GM19328 (cell line): Measurements from ENCODE around the gene CD44.
A peak's percentile ranks its signal among the peaks of the same experiment; 100 is the strongest.

ENCODE experiments used
- ATAC-seq: cut with Tn5 transposase; IDR thresholded peaks from one replicate; pipeline ENCODE4 v1.9.1; 2021; ENCODE audit warnings: mild to moderate bottlenecking, moderate library complexity; ENCODE audit not compliant: unreplicated experiment

CD44 gene

DNA sequence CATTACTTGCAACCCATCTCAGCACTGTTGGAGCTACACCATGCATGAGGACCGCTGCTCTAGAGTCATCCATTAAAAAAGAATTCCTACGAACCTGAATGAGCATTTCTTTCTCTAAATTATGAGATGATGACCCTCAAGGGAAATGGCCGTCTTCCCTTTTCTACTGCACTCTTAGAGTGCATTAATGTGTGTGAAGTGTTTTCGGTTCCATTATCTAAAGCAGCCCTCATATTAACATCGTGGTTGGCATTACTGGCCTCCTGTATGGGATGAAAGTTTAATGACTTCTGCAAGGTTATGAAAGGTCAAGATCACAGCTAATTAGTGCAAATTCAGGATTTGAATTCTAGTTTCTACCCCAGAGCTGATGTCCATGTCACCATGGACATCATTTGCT, 16.7 kb downstream of the CD44 start:
- no peak for ATAC-seq

DNA sequence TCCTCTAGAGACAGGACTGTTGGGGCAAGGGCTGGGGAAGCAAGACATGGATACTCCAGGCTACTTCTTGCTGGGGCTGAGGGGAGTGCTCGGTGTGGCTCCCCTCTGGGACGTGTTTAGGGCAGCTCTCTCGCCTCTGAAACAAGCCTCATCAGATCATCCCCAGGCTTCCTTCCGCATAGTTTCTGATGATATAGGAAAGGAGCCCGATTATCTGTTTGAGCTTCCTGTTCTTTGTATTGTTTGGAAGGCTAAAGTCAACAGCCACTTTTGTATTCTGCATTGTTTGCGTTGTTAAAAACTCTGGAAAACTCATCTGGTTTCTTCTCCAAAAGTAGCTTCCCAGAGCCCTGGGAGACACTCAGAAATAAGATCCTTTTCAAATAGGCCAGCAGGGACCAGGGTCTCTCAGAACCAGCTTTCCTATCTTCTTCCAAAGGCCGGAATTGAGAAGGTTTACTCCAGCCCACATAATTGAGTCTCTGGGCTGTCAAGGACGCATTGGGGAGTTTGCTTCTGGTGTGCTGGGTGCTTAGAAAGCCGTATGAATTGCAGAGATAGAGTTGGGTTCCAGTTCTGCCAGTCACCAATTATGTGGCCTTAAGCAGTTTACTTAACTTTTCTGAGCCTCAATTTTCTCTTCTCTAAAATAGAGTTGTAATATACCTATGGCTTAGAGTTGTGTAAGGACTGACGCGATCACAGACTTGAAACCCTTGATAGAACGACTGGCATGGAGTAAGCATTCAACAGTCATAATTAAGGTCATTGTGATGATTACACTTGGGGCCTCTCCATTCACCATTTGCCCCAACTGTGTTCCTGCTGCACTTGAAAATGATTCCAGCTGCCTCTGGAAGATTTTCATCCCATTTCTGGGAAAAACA, 19.1 kb downstream of the CD44 start:
- no peak for ATAC-seq

DNA sequence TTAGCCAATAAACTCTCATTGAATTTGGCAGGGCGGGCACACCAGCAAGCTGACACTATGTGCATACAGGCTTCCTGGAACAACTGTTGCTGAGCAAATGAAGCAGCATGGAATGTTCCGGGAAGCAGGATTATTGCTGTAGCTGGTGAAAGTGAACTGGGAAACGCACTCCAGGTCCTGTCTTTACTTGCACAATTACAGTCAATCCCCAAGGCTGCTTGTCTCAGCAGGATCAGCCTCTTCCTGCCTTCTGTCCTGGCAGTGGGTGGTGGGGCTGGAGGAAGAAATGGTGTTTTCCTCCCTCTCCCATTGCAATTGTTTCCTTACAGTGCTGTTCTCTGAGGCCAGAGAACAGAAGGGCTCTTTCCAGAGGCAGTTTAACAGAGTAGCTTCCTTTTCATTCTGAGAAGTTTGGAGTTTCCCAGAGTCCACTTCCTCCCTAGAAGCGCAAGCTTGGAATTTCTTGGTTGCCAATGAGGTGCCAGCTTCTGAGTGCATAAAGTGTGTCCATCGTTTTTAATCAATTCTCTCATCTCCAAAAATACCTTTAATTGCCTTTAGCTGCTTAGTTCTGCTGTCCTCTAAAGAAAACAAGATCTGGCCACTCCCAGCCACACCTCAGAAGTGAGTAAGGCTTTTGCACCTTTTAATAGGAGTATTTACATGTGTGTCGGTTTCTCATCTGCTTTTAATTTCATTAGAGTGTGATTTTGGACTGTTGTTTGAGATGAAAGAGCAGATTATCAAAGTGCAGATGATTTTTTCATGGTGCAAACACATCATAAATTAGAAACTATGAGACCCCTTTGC, 19.9 kb downstream of the CD44 start:
- ATAC-seq: no peak

DNA sequence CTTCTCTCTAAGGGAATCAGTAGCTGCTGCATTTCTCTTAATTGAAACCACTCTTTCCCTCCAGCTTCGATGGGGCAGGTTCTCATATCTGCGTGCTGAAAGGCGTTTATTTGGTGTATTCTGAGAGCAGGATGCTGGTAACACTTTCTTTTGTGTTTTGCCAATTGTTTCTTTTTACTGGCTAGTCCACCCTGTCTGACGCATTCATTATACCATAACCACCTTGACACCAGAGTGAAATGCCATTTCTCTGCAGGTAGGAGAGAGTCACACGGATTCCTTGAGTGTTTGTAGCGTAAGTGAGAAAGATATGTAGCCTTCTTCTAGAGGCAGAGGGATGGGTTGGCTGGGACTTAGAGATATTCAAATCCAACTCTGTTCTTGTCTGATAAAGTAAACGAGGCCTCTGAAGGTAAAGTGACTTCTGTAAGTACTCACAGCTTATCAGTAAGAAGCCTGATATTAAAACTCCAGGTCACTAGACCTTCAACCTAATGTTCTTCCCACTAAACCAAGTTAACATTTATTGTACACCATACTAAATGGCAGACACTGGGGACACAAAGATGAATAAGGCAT, 21.4 kb downstream of the CD44 start:
- ATAC-seq: no peak

DNA sequence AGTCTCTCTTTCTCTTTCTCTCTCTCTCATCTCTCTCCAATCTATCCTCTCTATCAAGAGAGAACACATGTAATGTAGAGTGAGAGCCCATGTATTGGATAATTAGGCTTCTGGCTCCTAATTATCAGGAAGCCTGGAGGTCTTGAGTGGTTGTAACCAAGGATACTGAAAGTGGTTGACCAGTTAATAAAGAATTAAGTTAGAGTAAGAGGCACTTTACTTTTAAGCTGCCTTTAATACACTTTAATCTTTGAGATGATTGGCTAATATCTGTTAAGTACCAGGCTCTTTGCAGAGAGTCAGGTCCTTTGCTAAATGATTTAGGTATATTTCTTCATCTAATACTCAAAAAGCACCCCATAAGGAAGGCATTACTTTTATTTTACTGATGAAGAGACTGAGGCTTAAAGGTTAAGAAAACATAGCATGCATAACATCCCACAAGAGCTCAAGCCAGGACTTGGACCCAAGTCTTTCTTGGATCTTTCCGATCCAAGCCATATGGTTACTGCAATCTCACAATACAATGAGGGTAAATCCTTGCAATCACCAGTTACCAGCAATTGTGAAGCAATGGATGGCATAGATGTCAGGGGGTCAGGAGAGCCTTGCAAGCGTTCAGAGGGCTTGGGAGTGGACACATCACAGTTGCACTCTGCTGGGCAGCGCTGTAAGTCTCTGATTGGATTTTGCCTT, 22.1 kb downstream of the CD44 start:
- no peak for ATAC-seq

DNA sequence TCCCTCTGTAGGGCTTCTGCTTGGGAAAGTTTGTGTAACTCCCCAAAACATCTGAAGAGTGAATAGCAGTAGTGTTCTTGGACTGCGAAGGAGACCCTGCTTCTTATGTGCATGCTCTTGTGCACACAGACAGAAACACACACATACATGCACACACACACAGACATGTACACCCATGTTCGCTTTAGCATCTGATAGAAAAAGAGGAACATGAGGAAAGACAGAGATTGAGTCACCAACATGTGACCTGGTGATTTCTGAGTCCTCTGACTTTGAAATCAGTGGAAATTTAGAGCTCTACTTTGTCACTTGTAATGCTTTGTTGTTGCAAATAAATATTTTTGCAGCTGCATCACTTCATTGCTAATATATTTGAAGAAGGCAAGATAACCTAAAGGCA, 23.8 kb downstream of the CD44 start:
- ATAC-seq: no peak

DNA sequence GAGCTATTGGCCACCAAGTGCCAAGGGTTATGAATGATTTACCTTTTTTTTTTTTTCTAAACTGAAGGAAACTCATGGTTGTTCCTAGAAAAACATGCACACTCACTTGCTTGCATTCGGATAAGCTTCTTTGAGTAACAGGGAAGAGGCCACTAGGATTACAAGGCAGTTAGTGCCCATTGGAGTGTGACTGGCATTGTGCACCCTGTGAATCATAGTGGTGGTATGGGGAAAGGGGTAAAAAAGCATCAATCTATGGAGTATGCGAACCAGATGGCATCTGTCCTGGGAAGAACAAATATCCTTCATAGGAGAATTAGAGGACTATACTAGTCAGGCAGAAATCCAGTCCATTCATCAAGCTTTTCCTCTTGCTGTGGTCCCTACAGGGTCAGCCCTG, 24.2 kb downstream of the CD44 start:
- no peak for ATAC-seq

DNA sequence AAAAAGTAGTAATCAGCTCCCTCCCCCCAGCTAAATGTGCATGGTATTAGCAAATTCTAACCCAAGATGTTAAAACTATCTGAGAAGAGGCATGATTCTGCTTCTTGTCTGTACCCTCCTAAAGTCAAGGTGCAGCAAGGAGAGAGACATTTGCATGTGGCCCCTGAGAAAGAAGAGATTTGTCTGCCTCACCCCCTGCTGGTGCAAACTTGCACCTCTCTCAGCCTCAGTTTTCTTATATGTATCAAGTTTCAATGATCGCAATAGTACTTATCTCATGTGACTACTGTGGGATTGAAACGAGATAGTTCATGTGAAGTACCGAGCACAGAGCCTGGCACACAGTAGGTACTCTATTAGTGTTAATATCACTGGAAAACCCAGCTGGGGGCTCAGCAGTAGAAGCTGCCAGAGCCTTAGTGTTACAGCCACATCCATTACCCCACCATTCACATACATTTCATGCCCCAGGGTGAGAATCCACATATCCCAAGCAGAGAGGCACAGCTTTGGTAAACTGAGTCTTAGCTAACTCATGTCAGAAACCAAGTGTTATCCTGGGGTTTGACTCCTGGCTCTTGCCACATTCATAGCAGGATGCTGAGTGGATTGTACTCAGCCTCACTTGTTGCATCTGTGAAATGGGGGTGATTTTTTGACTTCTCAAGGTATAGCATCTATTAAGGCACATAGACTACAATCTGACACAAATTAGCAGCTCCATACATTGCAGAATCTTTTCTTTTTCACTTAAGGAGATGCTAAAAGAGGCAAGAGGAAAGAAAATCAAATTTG, 24.9 kb downstream of the CD44 start:
- no peak for ATAC-seq

DNA sequence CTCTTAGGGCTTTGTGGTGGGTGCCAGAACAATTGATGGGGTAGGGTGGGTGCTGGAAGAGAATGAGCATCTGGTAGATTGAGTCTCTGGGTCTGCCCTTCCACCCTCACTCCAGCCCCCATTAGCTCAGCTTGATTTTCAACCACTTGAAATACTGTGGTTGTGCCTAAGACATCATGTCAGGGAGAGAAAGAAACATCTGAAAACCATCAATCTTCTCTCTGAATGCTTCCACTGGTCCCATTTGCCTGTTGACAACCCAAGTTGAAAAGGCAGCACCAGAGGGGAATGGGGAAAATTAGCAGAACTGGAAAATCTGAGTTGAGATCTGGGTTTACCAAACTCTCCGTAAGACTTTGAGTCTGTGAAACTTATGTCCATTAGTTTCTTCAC, 26.1 kb downstream of the CD44 start:
- no peak for ATAC-seq

DNA sequence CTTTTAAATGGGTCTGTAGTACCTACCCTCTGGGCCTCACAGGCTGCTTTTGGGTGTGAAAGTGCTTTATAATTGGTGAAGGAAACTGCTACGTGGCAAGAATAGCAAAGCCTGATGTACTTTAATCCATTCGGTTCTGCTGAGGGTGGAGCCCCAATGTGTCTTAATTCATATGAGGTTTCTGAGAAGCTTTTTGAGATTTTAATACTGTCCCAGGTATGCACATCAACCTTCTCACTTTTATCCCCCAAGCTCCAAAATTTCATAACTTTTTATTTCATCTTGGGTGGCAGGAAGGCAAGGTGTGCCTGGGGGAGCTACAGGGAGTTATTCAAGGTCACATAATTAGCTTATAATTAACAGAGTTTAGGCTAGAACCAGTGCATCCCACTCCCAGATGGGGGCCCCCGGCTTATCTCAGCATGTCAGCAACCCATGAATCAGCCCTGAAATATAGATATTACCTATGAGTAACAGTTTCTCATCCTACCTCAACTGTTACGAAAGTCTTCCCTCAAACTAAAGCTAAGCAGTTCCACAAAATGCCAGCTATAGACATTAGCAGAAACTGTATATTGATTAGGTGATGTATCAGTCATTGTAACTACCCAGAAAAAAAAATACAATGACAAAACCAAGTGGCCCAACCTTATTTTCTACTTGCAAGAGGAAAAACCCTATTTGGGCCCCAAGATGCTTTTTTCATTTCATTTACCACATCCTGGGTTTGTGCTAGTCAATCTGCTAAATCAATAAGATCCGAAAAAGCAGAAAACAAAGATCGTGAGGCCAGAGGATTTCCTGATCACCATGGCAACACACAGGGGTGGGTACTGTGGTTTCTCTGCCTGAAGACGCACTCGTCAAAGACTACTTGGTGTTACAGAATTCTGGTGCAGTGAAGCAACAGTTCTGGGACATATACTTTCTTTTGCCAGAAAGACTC, 26.7 kb downstream of the CD44 start:
- ATAC-seq: peak; percentile 79

DNA sequence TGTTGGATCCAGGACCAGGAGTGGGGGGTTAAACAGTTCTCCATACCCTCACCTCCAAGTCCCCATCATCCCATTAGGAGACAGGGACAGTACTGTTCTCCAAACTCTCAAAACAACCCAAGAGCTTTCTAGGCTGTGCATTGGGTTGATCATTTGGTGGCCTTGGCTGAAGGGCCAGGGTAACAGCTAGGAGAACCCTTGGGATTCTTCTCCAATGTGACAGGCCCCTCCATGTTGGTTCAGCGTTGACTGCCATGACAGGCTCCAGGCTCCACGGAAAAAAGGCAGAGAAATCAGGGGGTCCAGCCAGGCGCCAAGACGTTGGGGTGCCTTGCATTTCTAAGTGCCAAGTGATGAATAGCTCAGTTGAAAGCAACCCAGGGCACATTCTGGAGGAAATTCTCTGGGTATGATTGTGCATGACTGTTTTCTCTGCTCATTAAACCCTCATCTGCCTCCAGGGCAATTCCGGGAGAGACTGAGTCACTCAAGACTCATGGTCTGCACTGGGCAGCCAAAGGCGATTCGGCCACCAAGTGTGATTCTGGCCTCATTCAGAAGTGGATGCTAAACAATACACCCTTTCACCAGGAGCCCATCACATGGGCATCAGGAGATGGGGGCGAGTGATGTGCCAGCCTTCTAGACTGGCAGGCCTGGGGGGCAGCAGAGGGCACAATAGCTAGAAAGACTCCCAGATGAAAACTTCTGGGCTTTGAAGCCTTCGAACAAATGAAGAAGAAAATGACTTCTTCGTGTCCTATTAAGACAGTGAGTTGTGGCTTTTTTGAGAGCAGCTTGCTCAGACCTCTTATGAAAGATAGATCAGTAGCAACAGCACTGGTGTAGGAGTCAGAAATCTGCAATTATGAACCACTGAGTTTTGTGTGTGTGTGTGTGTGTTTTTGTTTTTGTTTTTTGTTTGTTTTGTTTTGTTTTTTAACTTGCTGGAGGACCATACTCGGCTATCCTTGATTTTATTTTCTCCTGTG, 27.7 kb downstream of the CD44 start:
- ATAC-seq: no peak

DNA sequence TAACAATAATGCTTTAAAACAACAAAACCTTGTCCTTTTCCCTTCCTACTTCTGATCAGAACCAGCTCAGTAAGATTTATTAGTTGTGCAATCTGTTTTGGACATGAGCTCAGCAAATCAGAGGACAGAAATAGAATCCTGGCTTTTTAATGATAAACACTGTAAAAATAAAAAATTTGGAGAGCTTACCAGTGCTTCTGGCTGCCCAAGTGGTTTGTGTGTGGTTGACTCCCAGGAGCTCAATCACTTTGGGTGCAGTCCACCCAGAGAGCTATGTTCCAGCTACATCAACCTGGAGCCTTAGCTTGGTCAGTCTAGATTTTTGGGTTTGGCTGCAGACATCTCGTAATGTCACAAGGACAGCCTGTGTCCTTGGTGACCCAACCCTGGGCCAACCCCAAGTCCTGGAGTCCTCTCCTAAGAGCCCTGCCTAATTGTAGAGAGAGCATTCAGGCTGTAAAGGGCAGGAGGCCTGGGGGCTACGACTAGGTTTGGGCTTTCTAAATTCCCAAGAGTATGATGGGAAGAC, 28.5 kb downstream of the CD44 start:
- no peak for ATAC-seq

DNA sequence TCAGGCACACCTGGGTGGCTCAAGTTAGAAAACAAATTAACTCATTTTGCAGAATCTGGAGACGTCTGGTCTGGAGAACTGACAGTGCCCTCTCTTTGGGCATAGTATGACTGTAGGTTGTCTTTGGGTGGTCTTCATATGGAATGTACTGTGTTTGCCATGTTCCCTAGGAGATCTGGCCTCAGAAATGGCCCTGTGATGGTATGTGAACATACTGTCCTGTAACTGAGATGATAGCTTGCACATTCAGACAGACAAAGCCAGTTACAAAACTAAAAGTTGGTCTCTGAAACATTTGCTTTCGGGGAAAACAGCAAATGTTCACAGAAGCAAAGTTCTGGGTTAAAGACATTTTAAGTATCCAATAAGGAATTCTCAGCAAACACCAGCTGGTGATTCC, 29.7 kb downstream of the CD44 start:
- ATAC-seq: no peak

DNA sequence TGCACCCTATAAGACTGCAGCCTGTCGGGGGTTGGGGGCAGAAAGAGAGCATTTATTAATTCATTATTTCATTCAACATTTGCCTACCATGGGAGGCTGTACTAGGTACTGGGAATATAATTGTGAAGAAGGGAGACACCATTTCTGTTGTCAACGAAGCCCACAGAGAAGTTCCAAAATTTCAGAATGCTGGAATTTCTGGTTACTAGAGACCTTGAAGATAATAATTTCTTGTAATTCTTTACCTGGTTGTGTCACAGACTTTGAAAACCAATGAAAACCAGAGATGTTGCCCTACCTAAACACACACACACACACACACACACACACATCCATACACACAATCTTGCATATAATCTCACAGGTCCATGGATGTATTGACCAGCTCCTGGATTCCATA, 30.1 kb downstream of the CD44 start:
- ATAC-seq: no peak

DNA sequence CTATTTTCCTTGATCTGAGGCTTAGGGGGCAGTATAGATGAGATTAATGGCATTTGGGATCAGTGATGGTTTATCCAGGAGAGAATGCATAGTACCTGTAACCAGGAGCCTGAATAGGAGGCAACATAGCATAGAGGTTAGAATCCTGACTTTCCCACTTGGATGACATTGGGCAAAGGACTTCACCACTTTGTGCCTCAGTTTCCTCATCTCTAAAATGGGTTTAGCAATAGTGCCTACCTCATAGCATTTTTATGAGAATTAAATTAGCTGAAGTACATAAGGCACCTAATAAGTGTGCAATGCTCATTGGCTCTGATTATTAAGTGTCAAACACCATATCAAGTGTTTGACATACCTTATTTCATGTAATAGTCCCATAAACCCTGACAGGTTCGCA, 30.8 kb downstream of the CD44 start:
- ATAC-seq: no peak

DNA sequence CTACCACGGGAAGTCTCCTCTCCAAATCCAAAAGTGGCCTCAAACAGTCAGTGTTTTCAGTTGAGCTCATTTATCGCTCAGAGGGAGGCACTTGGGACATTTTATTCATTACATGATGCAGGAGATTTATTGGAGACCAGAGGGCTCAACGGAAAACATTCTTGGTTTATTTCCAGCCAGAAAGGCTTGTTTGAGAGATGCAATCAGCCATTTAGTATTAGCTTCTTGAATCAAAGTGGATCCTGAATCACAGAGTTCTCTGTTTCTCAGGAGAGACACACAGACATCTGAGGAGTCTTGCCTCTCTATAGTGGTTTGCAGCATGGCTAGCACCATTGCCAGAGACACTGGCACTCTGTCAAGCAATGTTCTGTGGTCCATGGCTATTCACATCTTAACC, 31.5 kb downstream of the CD44 start:
- ATAC-seq: no peak

DNA sequence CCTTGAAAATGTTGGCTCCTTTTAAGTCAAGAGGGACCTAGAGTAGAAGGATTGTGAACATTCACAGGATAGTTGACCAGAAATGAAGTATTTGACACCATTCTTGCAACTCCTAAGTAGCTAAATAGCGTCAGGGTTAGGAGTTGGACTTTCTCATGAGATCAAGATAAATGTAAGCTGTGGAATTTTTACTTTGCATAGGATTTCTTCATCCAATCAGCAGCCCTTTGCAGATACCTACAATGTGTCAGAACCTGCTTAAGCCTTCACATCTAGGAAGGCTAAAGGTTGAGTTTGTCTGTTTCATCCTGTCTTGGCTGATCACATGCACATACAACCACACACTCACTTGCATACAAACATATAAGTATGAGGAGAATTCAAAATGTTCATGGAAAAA, 32.3 kb downstream of the CD44 start:
- ATAC-seq: no peak

DNA sequence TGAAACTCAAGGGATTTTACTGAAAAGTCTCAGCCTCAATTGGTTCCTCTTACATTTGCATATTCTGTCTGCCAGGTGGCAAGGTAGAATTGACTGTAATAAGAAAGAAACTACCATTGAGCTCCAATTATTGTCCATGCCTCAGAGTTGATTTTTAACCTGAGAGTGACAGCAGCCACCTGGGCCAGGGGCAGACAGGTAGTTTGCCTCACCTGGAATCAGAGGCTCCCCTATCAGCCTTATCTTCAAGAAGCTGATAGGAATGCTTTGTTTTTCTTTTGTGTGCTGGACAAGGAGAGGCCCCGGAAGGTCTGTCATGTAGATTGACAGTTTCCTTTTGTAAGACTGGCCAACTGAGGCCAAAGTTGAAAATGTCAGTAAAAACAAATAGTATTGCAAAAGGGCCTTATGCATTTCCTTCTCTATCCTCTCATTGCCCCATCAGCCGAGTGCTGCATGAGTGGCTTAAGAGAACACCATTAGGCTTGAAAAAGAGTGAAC, 34.1 kb downstream of the CD44 start:
- ATAC-seq: no peak
